ENCODE data around the gene RFFL.

RFFL gene

DNA sequence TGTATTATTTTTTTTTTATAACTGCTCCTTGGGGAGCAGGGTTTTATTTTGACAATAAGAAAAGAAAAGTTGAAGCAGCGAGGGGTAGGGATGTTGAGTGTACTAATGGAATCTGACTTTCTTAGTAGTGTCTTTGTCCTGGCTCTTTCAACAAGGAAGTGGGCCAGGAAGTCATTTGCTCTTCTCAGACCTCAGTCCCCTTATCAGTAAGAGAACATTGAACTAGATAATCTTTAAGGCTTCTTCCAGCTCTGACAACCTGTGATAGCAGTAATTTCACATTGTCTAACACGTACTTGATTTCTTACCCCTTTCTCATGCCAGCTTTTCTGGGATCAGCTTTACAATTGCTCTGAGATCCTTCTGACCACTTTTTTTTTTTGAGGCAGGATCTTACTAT lies 74.9 kb downstream of the RFFL start:
- Histone ChIP-seq H3K9me2 (ENCODE audit: low read depth, low read length) (no peaks in the 10 kb centered on the region), H3K4me3 (ENCODE audit: low read depth, low read length, poor library complexity, severe bottlenecking) (no peak overlapping the region), H3K9ac (ENCODE audit: low read length) (no peak overlapping the region), H3K9me3 (ENCODE audit: low read length) (no peaks in the 10 kb centered on the region), H3K36me3 (ENCODE audit: insufficient read depth, low read length) (peaks cover 58% of the 10 kb centered on the region), H3K27me3 (ENCODE audit: insufficient read depth, low read length) (no peaks in the 10 kb centered on the region), H3K4me1 (ENCODE audit: insufficient read depth, low read length, severe bottlenecking) (no peaks in the 10 kb centered on the region), H2AFZ (ENCODE audit: low read length) (no peak overlapping the region), H3F3A (ENCODE audit: insufficient read depth, low read length) (no peaks in the 10 kb centered on the region), H4K20me1 (ENCODE audit: insufficient read depth, low read length) (no peaks in the 10 kb centered on the region), H3K4me2 (ENCODE audit: low read length) (no peak overlapping the region), H3K79me2 (ENCODE audit: insufficient read depth, low read length) (no peaks in the 10 kb centered on the region), H3K27ac (ENCODE audit: low read depth, low read length, poor library complexity, severe bottlenecking) (no peak overlapping the region)
- TF ChIP-seq, protein P1, sequence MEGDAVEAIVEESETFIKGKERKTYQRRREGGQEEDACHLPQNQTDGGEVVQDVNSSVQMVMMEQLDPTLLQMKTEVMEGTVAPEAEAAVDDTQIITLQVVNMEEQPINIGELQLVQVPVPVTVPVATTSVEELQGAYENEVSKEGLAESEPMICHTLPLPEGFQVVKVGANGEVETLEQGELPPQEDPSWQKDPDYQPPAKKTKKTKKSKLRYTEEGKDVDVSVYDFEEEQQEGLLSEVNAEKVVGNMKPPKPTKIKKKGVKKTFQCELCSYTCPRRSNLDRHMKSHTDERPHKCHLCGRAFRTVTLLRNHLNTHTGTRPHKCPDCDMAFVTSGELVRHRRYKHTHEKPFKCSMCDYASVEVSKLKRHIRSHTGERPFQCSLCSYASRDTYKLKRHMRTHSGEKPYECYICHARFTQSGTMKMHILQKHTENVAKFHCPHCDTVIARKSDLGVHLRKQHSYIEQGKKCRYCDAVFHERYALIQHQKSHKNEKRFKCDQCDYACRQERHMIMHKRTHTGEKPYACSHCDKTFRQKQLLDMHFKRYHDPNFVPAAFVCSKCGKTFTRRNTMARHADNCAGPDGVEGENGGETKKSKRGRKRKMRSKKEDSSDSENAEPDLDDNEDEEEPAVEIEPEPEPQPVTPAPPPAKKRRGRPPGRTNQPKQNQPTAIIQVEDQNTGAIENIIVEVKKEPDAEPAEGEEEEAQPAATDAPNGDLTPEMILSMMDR (IDR thresholded peaks at IDR 0.05; ENCODE audit: low read length), result no peak
- no peak for TF ChIP-seq EZH2 (IDR thresholded peaks at IDR 0.05; ENCODE audit: borderline replicate concordance, low read length)

DNA sequence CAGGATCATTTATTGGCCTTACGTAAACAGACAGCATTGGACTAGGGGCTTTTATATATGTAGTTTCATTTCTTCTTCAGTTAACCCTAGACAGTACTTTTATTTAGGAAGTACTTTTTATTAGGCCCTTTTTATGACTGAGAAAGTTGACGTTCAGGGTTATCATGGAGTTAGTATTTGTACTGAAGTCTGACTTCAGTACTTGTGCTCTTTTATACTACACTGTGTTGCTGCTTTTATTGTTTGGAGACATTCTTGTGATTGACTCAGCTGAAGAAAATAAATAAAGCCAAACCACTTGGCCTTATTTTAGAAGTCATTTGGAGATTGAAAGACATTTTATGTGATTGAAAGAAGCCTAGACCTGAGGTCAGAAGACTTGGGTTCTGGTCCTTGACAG lies 76.3 kb downstream of the RFFL start:
- H3K9me3 ChIP-seq (ENCODE audit: low read length), result no peaks in the 10 kb centered on the region
- peaks cover 55% of the 10 kb centered on the region for H3K36me3 ChIP-seq (ENCODE audit: insufficient read depth, low read length)
- H3K4me3 ChIP-seq (ENCODE audit: low read depth, low read length, poor library complexity, severe bottlenecking), result no peak overlapping the region
- no peaks in the 10 kb centered on the region for H3K27me3 ChIP-seq (ENCODE audit: insufficient read depth, low read length)
- no peaks in the 10 kb centered on the region for H3F3A ChIP-seq (ENCODE audit: insufficient read depth, low read length)
- H4K20me1 ChIP-seq (ENCODE audit: insufficient read depth, low read length), result no peaks in the 10 kb centered on the region
- H3K4me1 ChIP-seq (ENCODE audit: insufficient read depth, low read length, severe bottlenecking), result peaks cover under 1% of the 10 kb centered on the region
- no peaks in the 10 kb centered on the region for H3K79me2 ChIP-seq (ENCODE audit: insufficient read depth, low read length)
- H3K4me2 ChIP-seq (ENCODE audit: low read length), result no peak overlapping the region
- TF ChIP-seq EZH2 (IDR thresholded peaks at IDR 0.05; ENCODE audit: borderline replicate concordance, low read length), result no peak
- TF ChIP-seq, protein P1 (IDR thresholded peaks at IDR 0.05; ENCODE audit: low read length), result no peak
- H3K9me2 ChIP-seq (ENCODE audit: low read depth, low read length), result no peaks in the 10 kb centered on the region
- H3K9ac ChIP-seq (ENCODE audit: low read length), result no peak overlapping the region
- no peak overlapping the region for H3K27ac ChIP-seq (ENCODE audit: low read depth, low read length, poor library complexity, severe bottlenecking)
- no peak overlapping the region for H2AFZ ChIP-seq (ENCODE audit: low read length)

DNA sequence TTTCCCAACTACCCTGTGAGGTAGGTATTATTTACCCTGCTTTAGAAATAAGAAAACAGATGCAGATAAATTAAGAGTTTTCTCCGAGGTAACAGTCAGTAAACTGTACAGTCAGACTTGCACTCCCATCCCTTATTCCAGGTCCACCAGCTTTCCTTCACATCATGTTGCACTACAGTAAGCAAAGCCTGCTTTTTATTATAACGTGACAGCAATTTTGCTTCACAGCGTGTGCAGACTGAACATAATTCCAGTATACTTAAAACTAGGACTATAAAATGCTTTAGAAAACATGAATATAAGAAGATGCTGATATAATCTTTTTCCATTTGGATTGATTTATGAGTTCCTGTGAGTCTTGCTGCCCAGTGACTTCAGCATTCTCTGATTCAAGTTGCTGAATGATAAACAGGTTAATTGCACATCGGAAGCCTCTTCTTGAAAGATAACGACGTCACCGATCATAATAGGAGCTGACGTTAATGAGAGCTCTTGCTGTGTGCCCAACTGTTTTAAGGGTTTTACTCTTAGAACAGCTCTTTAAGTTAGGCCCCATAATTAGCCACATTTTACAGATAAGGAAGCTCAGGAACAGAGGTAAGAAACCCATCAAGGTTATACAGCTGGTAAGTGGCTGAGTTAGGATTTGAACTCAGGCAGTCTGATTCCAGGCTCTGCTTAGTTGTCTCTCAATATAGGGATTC lies 81.8 kb downstream of the RFFL start:
- Histone ChIP-seq H4K20me1 (ENCODE audit: insufficient read depth, low read length) (no peaks in the 10 kb centered on the region), H3K27me3 (ENCODE audit: insufficient read depth, low read length) (no peaks in the 10 kb centered on the region), H3K9me3 (ENCODE audit: low read length) (no peaks in the 10 kb centered on the region), H2AFZ (ENCODE audit: low read length) (no peak overlapping the region), H3K4me2 (ENCODE audit: low read length) (peak overlapping the region; percentile 88), H3K4me1 (ENCODE audit: insufficient read depth, low read length, severe bottlenecking) (peaks cover 19% of the 10 kb centered on the region), H3K9me2 (ENCODE audit: low read depth, low read length) (no peaks in the 10 kb centered on the region), H3K4me3 (ENCODE audit: low read depth, low read length, poor library complexity, severe bottlenecking) (peak overlapping the region; percentile 86), H3F3A (ENCODE audit: insufficient read depth, low read length) (no peaks in the 10 kb centered on the region), H3K79me2 (ENCODE audit: insufficient read depth, low read length) (peaks cover 6% of the 10 kb centered on the region; the same call in 1 of the 2 replicates), H3K9ac (ENCODE audit: low read length) (peak overlapping the region; percentile 95), H3K36me3 (ENCODE audit: insufficient read depth, low read length) (peaks cover 9% of the 10 kb centered on the region), H3K27ac (ENCODE audit: low read depth, low read length, poor library complexity, severe bottlenecking) (no peak overlapping the region)
- TF ChIP-seq EZH2 (IDR thresholded peaks at IDR 0.05; ENCODE audit: borderline replicate concordance, low read length), result no peak
- TF ChIP-seq, protein P1 (IDR thresholded peaks at IDR 0.05; ENCODE audit: low read length), result no peak
